Keratinocyte (primary cell): ENCODE results near the gene CFAP46. TPM values are rescaled to one million over a fixed set of nuclear protein-coding genes. Genes with fewer than 3 reads are reported as not detected.

Experiments used
- DNase-seq: peaks from one replicate; pipeline ENCODE4 v3.0.0-alpha.2; 2011; ENCODE audit warnings: low read depth, missing footprints, low spot score
- FAIRE-seq: peaks from 2 replicates; lab custom pipeline; 2011; peaks lifted over from hg19 to GRCh38; lab: Jason Lieb, UNC
- H2AFZ ChIP-seq: 2 replicates; pipeline ENCODE4 v1.6.0; 2012; ENCODE audit warnings: low read length, control low read depth, inconsistent platforms; ENCODE audit not compliant: control insufficient read depth
- H3K27ac ChIP-seq: 2 replicates; pipeline ENCODE4 v1.5.1; 2011; ENCODE audit warnings: low read length; ENCODE audit not compliant: control insufficient read depth, insufficient read depth
- H3K27me3 ChIP-seq: 3 replicates; pipeline ENCODE4 v1.6.0; 2011; ENCODE audit warnings: low read length; ENCODE audit not compliant: control insufficient read depth, insufficient read depth; ENCODE audit errors: extremely low read depth
- H3K36me3 ChIP-seq, 2 experiments: 2 replicates in 1 of 2; 3 replicates in 1 of 2; pipeline ENCODE4 v1.5.1; 2011; ENCODE audit warnings: low read length in 2 of 2, mild to moderate bottlenecking in 1 of 2; ENCODE audit not compliant: control insufficient read depth in 2 of 2, insufficient read depth in 2 of 2; ENCODE audit errors: extremely low read depth in 1 of 2
- H3K4me1 ChIP-seq: 3 replicates; pipeline ENCODE4 v1.5.1; 2011; ENCODE audit warnings: low read length; ENCODE audit not compliant: control insufficient read depth, insufficient read depth; ENCODE audit errors: extremely low read depth
- H3K4me2 ChIP-seq: 3 replicates; pipeline ENCODE4 v1.6.0; 2011; ENCODE audit warnings: low read depth, low read length; ENCODE audit not compliant: control insufficient read depth, insufficient read depth; ENCODE audit errors: extremely low read depth
- H3K4me3 ChIP-seq, 3 experiments: fragments of 200-600 bp in 1 of 3; sonication (generic) in 1 of 3; 2 replicates in 2 of 3; 3 replicates in 1 of 3; pipeline ENCODE4 v1.5.1; 2011 to 2016; ENCODE audit warnings: low read length in 3 of 3, mild to moderate bottlenecking in 3 of 3, control low read depth in 2 of 3, inconsistent platforms in 1 of 3, low read depth in 1 of 3, mixed read lengths in 1 of 3, mixed run types in 1 of 3, moderate library complexity in 1 of 3; ENCODE audit not compliant: control insufficient read depth in 2 of 3, insufficient read depth in 2 of 3; ENCODE audit errors: extremely low read depth in 1 of 3
- H3K79me2 ChIP-seq: 2 replicates; pipeline ENCODE4 v1.6.0; 2012; ENCODE audit warnings: low read length; ENCODE audit not compliant: control insufficient read depth, insufficient read depth
- H3K9ac ChIP-seq: 3 replicates; pipeline ENCODE4 v1.6.0; 2011; ENCODE audit warnings: low read length; ENCODE audit not compliant: control insufficient read depth, insufficient read depth; ENCODE audit errors: extremely low read depth
- H3K9me1 ChIP-seq: 3 replicates; pipeline ENCODE4 v1.6.0; 2011; ENCODE audit warnings: low read length; ENCODE audit not compliant: control insufficient read depth, insufficient read depth; ENCODE audit errors: extremely low read depth
- H3K9me3 ChIP-seq: 2 replicates; pipeline ENCODE4 v1.5.1; 2012; ENCODE audit warnings: low read depth, low read length; ENCODE audit not compliant: control insufficient read depth
- H4K20me1 ChIP-seq: 3 replicates; pipeline ENCODE4 v1.6.0; 2011; ENCODE audit warnings: low read length; ENCODE audit not compliant: control insufficient read depth, insufficient read depth; ENCODE audit errors: extremely low read depth
- CTCF ChIP-seq, 3 experiments: IDR thresholded peaks in 1 of 3; conservative IDR thresholded peaks in 1 of 3; optimal IDR thresholded peaks in 1 of 3; 2 replicates in 2 of 3; 3 replicates in 1 of 3; pipeline versions ENCODE3 to v1.5.1; 2011; ENCODE audit warnings: low read length in 3 of 3, mild to moderate bottlenecking in 3 of 3, moderate library complexity in 2 of 3, control low read depth in 1 of 3, inconsistent platforms in 1 of 3; ENCODE audit not compliant: insufficient read depth in 2 of 3; ENCODE audit errors: extremely low read depth in 1 of 3
- EZH2 ChIP-seq: IDR thresholded peaks from one replicate; pipeline ENCODE4 v1.6.1; 2012; ENCODE audit warnings: inconsistent platforms, mild to moderate bottlenecking, low read length, moderate library complexity
- dilution Hi-C: fragments of 300-500 bp; cut with MboI; formaldehyde crosslinking; loops from one replicate; pipeline ENCODE4 v1.7.0; 2020; ENCODE audit warnings: low sequenced_read_pairs; ENCODE audit not compliant: extremely low pct_ligation_motif_present
- polyA plus RNA-seq, 5 experiments: library from polyadenylated mRNA; depleted of rRNA in 3 of 5; stranded (reverse) in 3 of 5; stranded (forward) in 1 of 5; unstranded in 1 of 5; fragments of >200 nt; gene quantifications; 1 replicate in 1 of 5; 2 replicates in 3 of 5; 3 replicates in 1 of 5; pipeline versions ENCODE4 v1.2.1 to v1.2.3, GENCODE V29; 2011 to 2012; ENCODE audit warnings: missing spikeins in 2 of 5, low read depth in 1 of 5, low replicate concordance in 1 of 5

CFAP46 gene
- polyA plus RNA-seq, 1 donor (not counting 4 experiments of a cell fraction or from before 2014, with no cell fraction given), result 1.00 TPM

- no peaks in the 10 kb centered on the region for H4K20me1 ChIP-seq
- H3K4me3 ChIP-seq, result no peak overlapping the region
- no peaks in the 10 kb centered on the region for H3K36me3 ChIP-seq
- H3K4me2 ChIP-seq, result no peak overlapping the region
- no peaks in the 10 kb centered on the region for H3K9me1 ChIP-seq
- no peak for FAIRE-seq
- dilution Hi-C loops, result no loop called here
- TF ChIP-seq EZH2, result no peak
- TF ChIP-seq CTCF (optimal IDR thresholded peaks at IDR 0.05 in 1 of 3, IDR thresholded peaks at IDR 0.05 in 1 of 3, conservative IDR thresholded peaks at IDR 0.05 in 1 of 3; ENCODE audit: extremely low read depth in 1 of 3, insufficient read depth in 2 of 3, low read length in 3 of 3), result no peak
- no peak for DNase-seq
- no peaks in the 10 kb centered on the region for H3K79me2 ChIP-seq
- H3K9ac ChIP-seq, result no peak overlapping the region
- peaks cover 20% of the 10 kb centered on the region for H3K9me3 ChIP-seq
- no peaks in the 10 kb centered on the region for H3K4me1 ChIP-seq
- peaks cover 9% of the 10 kb centered on the region for H3K27me3 ChIP-seq
- H3K27ac ChIP-seq, result no peak overlapping the region
- H2AFZ ChIP-seq, result no peak overlapping the region
Observed at GRCh38 chr10:132838346-132838970, 103.9 kb downstream of the CFAP46 start.

- H3K27me3 ChIP-seq, result peaks cover 12% of the 10 kb centered on the region
- H3K79me2 ChIP-seq, result no peaks in the 10 kb centered on the region
- no peaks in the 10 kb centered on the region for H3K9me1 ChIP-seq
- H3K9me3 ChIP-seq, result peaks cover 17% of the 10 kb centered on the region
- TF ChIP-seq CTCF (optimal IDR thresholded peaks at IDR 0.05 in 1 of 3, IDR thresholded peaks at IDR 0.05 in 1 of 3, conservative IDR thresholded peaks at IDR 0.05 in 1 of 3; ENCODE audit: extremely low read depth in 1 of 3, insufficient read depth in 2 of 3, low read length in 3 of 3) (no peak), EZH2 (no peak)
- no peak for FAIRE-seq
- no peaks in the 10 kb centered on the region for H4K20me1 ChIP-seq
- H3K4me3 ChIP-seq, result no peak overlapping the region
- no peaks in the 10 kb centered on the region for H3K4me1 ChIP-seq
- H3K9ac ChIP-seq, result no peak overlapping the region
- DNase-seq, result no peak
- dilution Hi-C loops, result no loop called here
- H3K36me3 ChIP-seq, result no peaks in the 10 kb centered on the region
- H3K27ac ChIP-seq, result no peak overlapping the region
- H2AFZ ChIP-seq, result no peak overlapping the region
- H3K4me2 ChIP-seq, result no peak overlapping the region
Observed at GRCh38 chr10:132837905-132838304, 104.5 kb downstream of the CFAP46 start.
